Central memory CD4-positive, alpha-beta T cell (primary cell): ENCODE data around the gene ERI2.

Experiments
- DNase-seq: peaks from one replicate; pipeline ENCODE4 v3.0.0; 2022
- total RNA-seq, 3 experiments: gene quantifications; one replicate each; lab custom pipeline; 2026; lab: John Stamatoyannopoulos, UW

ERI2 gene
- 4.2 to 8.2 (median 4.4) reads per million in 3 experiments for total RNA-seq

- peak; percentile 69 for DNase-seq
Measured at GRCh38 chr16:20806168-20807050, at the start of gene ERI2, which contains the start of gene REXO5. ERI2 (minus strand) TSS chr16:20806472; CDS start chr16:20806430, 42 bp downstream. REXO5 (plus strand) TSS chr16:20806527; CDS start chr16:20806954, 427 bp downstream.

GRCh38 chr16:20854963-20855362, 48.7 kb upstream of the ERI2 start:
- DNase-seq = no peak

- no peak for DNase-seq
Measured at GRCh38 chr16:20853981-20854620, 47.8 kb upstream of the ERI2 start.

GRCh38 chr16:20853143-20853542, 46.9 kb upstream of the ERI2 start:
- DNase-seq = no peak

GRCh38 chr16:20851601-20852000, 45.3 kb upstream of the ERI2 start:
- DNase-seq = no peak

- no peak for DNase-seq
Measured at GRCh38 chr16:20850981-20851380, 44.7 kb upstream of the ERI2 start.

GRCh38 chr16:20849589-20850390, 43.5 kb upstream of the ERI2 start:
- peak; percentile 44 for DNase-seq

- DNase-seq = no peak
Measured at GRCh38 chr16:20847550-20847949, 41.3 kb upstream of the ERI2 start.

GRCh38 chr16:20846551-20846950, 40.3 kb upstream of the ERI2 start:
- no peak for DNase-seq

- no peak for DNase-seq
Measured at GRCh38 chr16:20846030-20846429, 39.8 kb upstream of the ERI2 start.

- DNase-seq = peak; percentile 11
Measured at GRCh38 chr16:20844588-20844987, 38.3 kb upstream of the ERI2 start.

GRCh38 chr16:20844054-20844453, 37.8 kb upstream of the ERI2 start:
- DNase-seq = peak; percentile 20

- DNase-seq = no peak
Measured at GRCh38 chr16:20839504-20839903, 33.2 kb upstream of the ERI2 start.

GRCh38 chr16:20838240-20838639, 32.0 kb upstream of the ERI2 start:
- DNase-seq = no peak

- no peak for DNase-seq
Measured at GRCh38 chr16:20833086-20833485, 26.8 kb upstream of the ERI2 start.

GRCh38 chr16:20830372-20830771, 24.1 kb upstream of the ERI2 start:
- DNase-seq = no peak

GRCh38 chr16:20829536-20829935, 23.3 kb upstream of the ERI2 start:
- no peak for DNase-seq

GRCh38 chr16:20826039-20826566, 19.8 kb upstream of the ERI2 start:
- DNase-seq = no peak

- DNase-seq = no peak
Measured at GRCh38 chr16:20822521-20823325, 16.5 kb upstream of the ERI2 start.

- no peak for DNase-seq
Measured at GRCh38 chr16:20821682-20822081, 15.4 kb upstream of the ERI2 start.

GRCh38 chr16:20818929-20819585, 12.8 kb upstream of the ERI2 start:
- DNase-seq = no peak
